GM10847 (cell line): ENCODE measurements around the gene ZNF177.

Experiments
- POLR2A ChIP-seq: IDR thresholded peaks from 2 replicates; pipeline ENCODE4 v1.6.1; 2011; ENCODE audit not compliant: insufficient read length; ENCODE audit errors: extremely low read depth

The ZNF177 gene

DNA sequence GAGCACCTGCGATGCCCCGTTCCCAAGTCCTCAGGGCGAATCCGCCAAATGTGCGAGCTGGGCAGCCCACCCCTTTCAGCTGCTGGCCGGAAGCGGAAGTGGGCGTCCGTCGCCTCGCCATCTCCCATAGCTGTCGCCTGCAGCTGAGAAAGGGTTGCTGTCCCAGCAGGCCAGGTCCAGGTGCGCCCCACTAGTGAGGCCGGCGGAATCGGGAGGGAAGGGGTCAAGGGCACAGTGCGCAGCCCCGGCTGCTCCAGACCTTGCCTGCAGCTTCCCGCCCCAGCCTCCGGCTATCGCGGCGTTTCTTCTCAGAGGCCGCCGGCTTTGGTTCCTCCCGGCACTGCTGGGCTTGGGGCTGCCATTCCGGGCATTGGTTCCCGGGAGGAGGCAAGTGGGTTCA lies at the start of gene ZNF177:
Gene ZNF177 (plus strand): TSS at position 109 of the 400 bp plus-strand sequence. CDS start 15,299 bp downstream, outside the sequence.
- TF ChIP-seq POLR2A, result no peak

DNA sequence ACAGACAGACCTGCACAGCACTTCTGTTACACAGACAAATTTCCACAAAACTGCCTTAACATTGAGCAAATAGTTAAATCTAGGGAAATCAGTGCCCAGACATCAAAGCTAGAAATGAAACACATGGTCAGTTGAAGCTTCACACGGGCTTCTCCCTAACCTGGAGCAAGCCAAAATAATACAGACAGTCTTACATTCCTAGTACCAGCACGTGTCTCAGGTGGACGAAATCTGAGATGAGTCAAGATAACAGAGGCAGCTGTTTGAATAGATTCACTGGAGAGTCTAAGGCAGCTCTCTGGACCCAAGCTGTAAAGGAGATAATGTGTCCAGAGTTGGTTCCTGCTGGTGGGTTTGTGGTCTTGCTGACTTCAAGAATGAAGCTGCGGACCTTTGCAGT lies 49.1 kb upstream of the ZNF177 start:
- no peak for TF ChIP-seq POLR2A

DNA sequence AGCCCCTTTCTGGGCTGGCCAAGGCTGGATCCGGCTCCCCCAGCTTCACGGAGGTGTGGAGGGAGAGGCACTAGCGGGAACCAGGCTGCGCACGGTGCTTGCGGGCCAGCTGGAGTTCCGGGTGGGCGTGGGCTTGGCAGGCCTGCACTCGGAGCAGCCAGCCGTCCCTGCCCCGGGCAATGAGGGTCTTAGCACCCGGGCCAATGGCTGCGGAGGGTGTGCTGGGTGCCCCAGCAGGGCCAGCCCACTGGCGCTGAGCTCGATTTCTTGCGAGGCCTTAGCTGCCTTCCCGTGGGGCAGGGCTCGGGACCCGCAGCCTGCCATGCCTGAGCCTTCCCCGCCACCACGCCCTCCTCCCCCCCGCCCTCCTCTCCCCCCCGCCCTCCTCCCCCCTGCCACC lies 41.5 kb upstream of the ZNF177 start:
- TF ChIP-seq POLR2A, result no peak

DNA sequence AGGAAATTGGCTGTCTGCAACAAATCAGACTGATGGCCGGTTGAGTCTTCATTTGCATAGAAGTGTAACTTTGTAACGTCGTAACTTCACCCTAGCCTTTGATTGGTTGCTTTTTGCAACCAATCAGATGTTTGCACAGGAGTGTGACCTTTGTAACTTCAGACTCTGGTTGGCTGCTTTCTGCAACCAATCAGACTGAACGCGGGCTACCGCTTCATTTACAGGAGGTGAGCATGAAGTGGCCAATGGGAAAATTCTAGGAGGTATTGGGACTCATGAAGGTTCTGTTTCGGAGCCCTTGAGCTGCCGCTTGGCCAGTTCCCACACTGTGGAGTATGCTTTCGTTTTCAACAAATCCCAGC lies 39.3 kb upstream of the ZNF177 start:
- no peak for TF ChIP-seq POLR2A

DNA sequence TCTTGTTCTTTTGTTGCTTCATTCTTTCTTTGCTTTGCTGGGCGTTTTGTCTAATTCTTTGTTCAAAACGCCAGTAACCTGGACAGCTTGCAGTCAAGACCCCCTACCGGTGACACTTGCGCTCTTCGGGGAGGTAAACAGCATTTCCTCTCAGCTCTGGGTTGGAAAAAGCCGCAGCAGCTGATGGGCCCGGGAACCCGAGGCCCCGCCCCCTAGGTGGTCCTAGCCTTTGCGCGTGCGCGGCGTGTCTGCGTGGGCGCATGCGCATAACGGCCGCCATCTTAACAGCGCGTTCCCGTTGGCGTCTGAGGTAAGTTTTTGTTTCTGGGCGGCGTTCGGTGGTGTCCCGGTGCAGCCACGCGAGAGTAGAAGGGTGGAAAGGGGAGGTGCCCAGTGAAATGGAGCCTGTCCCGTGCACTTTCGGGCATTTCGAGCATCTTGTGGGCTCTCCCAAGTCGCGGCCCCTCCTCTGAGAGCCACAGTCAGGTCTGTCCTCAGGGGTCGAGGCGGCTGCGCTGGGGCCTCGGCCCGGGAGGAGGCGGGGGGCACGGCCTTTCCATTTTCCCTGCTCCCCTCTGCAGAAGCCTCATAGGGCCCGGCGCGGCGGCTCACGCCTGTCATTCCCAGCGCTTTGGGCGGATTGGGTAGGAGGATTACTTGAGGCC lies 38.8 kb upstream of the ZNF177 start, which contains the start of gene ZNF559:
Gene ZNF559 (plus strand): TSS at position 261 of the 665 bp plus-strand sequence. CDS start 14,371 bp downstream, outside the sequence.
- no peak for TF ChIP-seq POLR2A

DNA sequence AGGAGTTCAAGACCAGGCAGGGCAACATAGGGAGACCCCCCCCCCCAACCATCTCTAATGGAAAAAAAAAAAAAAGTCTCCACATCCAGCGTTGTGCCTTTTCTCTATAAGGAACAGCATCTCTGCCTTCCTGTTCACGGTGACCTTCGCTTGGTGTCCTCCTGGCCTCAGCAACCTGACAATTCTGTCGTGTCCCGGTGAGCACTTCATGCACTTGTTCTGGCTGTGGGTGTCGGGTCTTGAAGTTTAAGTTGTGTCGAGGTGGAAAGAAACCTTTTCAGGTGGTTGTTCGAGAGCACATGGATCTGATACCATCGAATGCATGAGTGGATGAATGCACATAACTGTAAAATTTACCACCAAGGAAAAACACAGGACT lies 38.2 kb upstream of the ZNF177 start:
- no peak for TF ChIP-seq POLR2A

DNA sequence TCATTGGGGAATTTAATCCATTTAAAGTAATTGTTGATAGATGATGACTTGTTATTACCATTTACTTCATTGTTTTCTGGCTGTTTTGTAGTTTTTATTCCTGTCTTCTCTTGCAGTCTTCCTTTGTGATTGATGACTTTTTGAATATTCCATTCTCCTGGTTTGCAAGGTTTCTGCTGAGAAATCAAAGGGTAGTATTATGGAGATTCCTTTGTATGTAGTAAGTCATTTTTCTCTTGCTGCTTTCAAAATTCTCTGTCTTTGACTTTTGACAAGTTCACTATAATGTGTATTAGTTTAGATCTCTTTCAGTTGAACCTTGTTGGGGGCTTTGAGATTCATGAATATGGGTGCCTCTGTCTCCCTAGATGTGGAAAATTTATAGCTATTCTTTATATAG lies 32.8 kb upstream of the ZNF177 start:
- no peak for TF ChIP-seq POLR2A

DNA sequence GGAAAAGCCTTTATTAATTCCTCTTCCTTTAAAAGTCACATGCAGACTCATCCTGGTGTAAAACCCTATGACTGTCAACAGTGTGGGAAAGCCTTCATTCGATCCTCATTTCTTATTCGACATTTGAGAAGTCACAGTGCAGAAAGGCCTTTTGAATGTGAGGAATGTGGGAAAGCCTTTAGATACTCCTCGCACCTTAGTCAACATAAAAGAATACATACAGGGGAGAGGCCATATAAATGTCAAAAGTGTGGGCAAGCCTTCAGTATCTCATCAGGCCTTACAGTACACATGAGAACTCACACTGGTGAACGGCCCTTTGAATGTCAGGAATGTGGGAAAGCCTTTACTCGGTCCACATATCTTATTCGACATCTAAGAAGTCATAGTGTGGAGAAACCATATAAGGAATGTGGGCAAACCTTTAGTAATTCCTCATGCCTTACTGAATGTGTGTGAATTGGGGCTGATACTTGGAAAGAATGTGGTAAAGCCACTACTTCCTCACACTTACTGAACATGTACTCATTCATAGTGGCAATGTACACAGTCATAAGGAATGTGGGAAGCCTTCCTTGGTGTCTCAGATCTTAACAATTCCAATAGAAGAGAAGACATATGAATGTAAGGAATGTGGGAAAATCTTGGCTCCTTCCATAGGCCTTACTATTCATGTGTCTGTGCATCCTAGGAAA lies 20.1 kb upstream of the ZNF177 start:
- no peak for TF ChIP-seq POLR2A

DNA sequence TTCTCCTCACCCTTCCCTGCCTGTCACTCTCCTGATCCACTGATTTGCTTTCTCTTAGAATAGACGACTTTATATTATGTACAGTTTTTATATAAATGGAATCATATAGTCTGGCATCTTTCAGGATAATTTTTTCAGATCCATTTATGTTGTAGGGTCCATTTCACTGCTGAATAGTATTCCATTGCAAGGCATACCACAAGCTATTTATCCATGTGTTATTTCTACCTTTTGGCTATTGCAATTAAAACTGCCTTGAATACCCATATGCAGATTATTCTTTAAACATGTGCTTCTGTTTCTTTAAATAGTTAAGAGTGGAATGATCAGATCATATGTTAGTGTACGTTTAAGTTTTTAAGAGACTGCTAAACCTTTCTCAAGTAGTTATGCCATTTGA lies 17.8 kb upstream of the ZNF177 start:
- TF ChIP-seq POLR2A, result no peak

DNA sequence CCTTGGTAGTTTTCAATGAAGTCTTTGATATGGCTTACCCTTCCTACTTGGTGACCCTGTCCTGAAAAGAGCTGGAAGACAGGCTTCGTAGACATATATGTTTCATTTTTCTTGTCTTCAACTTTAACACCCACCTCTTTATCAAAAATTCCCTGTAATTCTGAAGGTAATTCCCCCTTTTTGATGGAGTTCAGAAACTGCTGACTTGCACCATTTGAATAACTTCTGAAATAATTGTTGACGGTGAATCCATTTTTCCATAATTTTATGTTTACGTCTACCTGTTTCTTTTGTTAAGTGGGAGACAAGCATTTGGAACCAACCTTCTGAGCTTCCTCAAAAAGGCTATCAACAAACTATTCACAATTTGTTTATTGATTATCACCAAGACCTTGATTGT lies 14.6 kb upstream of the ZNF177 start:
- TF ChIP-seq POLR2A, result no peak

DNA sequence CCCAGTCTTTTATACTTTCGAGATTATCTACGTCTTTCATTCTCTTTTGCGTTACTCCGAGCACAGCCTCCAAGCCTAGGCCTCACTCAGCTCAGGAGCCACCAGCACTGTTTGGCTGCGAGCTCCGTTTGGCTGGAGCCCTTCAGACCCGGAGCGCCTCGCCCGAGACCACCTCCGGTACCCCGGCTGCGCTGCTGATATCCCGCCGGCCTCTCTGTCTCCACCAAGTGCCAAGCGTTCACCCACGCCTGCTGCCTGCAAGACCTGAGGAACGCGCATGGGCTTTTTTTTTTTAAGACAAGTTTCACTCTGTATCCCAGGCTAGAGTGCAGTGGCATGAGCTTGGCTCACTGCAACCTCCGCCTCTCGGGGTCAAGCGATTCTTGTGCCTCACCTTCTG lies 14.1 kb upstream of the ZNF177 start:
- TF ChIP-seq POLR2A, result no peak

DNA sequence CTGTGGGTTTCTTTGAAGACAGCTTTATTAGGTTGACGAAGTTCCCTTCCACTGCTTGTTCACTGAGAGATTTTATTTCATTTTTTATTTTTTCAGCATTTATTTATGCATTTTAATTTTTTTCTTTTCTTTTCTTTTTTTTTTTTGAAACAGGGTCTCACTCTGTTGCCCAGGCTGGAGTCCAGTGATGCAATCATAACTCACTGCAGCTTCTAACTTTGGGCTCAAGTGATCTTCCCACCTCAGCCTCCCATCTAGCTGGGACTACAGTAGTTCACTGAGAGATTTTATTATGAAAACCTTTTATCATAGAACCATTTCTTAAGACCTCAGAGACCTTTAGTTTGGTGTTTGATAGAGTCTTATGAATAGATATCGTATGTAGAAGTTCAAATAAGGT lies 10.3 kb upstream of the ZNF177 start:
- no peak for TF ChIP-seq POLR2A

DNA sequence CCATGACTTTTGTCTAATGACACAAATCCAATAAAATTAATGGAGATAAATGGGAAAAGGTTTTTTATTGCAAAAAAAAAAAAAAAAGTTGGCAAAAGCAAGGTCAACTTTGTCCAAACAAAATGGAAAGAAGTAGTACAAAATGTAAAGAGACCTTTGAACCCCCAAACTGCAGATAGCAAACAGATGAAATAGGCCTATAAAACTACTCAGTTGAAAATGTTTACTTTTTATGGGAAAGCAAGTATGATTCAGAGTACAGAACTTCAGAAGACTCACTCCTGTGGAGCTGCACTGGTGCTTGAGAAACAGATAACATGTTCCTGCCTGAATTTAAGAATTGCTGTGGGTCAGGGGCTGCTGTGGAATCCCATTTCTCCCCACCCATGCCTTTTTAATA lies 9.8 kb upstream of the ZNF177 start:
- TF ChIP-seq POLR2A, result no peak

DNA sequence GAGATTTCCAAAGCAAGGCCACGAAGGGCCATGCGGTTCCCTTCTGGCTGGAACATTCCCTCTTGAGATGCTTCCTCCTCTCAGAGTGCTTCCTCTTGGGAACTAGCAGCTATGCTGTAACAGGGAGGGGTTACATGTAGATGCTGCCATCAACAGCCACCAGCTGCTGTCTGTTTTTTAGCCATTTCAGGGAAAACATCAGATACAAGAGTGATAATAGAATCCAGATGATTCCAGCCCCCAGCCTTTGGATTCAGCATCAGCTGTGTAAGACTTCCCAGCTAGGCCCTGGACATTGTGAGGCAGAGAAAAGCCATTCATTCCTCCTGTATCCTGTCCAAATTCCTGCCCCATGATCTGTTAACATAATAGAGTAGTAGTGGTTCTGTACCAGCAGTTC lies 8.2 kb upstream of the ZNF177 start:
- TF ChIP-seq POLR2A, result no peak

DNA sequence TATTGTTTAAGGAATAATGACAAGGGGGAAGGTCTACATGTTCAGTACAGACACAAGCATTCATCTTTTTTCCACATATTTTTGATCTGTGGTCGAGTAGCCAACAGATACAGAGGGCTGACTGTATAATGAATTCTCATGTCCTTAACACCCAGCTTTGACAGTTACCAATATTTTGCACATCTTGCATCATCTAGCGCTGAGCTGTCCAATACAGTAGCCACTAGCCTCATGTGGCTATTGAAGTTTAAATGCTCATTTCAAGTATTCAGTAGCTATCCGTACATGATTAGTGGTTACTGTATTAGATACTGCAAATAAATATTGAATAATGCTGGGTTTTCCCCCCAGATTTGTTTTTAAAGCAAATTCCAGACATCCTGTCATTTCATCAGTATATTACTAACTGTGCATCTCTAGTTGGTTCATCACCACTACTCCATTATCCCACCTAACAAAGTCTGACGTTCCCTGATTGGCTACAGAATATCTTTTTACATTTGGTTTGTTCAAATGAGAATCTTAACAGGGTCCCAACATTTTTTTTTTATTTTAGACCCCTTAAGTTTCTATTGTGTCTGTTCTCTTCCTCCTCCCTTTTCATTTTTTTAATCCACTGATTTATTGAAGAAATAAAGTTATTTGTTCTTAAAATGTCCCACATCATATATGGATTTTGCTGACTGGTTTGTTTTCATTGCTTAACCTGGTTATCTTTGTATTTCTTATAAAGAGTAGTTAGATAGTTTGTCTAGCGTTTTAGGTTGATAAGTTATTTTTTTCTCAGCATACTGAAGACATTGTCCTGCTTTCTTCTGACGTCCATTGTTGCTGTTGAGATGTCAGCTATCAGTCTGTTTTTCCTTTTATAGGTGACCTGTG lies 8.2 kb downstream of the ZNF177 start:
- no peak for TF ChIP-seq POLR2A

DNA sequence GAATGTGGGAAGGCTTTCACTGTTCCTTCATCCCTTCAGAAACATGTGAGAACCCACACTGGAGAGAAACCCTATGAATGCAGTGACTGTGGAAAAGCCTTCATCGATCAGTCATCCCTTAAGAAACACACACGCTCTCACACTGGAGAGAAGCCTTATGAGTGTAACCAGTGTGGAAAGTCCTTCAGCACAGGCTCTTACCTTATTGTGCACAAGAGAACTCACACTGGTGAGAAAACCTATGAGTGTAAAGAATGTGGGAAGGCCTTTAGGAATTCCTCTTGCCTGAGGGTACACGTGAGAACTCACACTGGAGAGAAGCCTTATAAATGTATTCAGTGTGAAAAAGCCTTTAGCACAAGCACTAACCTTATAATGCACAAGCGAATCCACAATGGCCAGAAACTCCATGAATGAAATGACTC lies 18.6 kb downstream of the ZNF177 start:
- no peak for TF ChIP-seq POLR2A
